Neural cell (in vitro differentiated cells): ENCODE data around the gene CAPN2. TPM values are rescaled to one million over a fixed set of nuclear protein-coding genes. Genes with fewer than 3 reads are reported as not detected.

Experiments used
- H2AFZ ChIP-seq: fragments of 200-600, 300-800 bp; sonication (generic), shearing (Covaris generic); 2 replicates; pipeline ENCODE4 v1.6.0; 2014; ENCODE audit warnings: low read depth, mild to moderate bottlenecking, antibody characterized with exemption, low read length, moderate library complexity
- H3F3A ChIP-seq: fragments of 200-600 bp; shearing (Covaris generic); 2 replicates; pipeline ENCODE4 v1.6.1; 2016; ENCODE audit warnings: mild to moderate bottlenecking, moderate library complexity, mixed read lengths, antibody characterized with exemption, low read length; ENCODE audit not compliant: insufficient read depth, poor library complexity, severe bottlenecking
- H3K27ac ChIP-seq: fragments of 200-600, 300-800 bp; sonication (generic), shearing (Covaris generic); 2 replicates; pipeline ENCODE4 v1.5.1; 2014; ENCODE audit warnings: mild to moderate bottlenecking, low read length, moderate library complexity
- H3K27me3 ChIP-seq: fragments of 300-800, 200-600 bp; sonication (generic), shearing (Covaris generic); 2 replicates; pipeline ENCODE4 v1.6.0; 2014; ENCODE audit warnings: mild to moderate bottlenecking, low read depth, low read length, moderate library complexity; ENCODE audit not compliant: insufficient read depth
- H3K36me3 ChIP-seq: fragments of 300-800, 200-600 bp; sonication (generic), shearing (Covaris generic); 2 replicates; pipeline ENCODE4 v1.5.1; 2014; ENCODE audit warnings: mild to moderate bottlenecking, antibody characterized with exemption, low read length, moderate library complexity; ENCODE audit not compliant: insufficient read depth
- H3K4me2 ChIP-seq: fragments of 300-800, 200-600 bp; sonication (generic), shearing (Covaris generic); 2 replicates; pipeline ENCODE4 v1.6.0; 2014; ENCODE audit warnings: mild to moderate bottlenecking, low read length
- H3K4me3 ChIP-seq: fragments of 300-800, 200-600 bp; sonication (generic), shearing (Covaris generic); 2 replicates; pipeline ENCODE4 v1.5.1; 2014; ENCODE audit warnings: mild to moderate bottlenecking, low read length, moderate library complexity
- H3K79me2 ChIP-seq: fragments of 200-600 bp; shearing (Covaris generic); replicated peaks from 2 replicates; pipeline ENCODE4 v1.6.0; 2014; ENCODE audit warnings: mild to moderate bottlenecking, low read length, moderate library complexity; ENCODE audit not compliant: insufficient read depth
- H3K9ac ChIP-seq: fragments of 300-800, 200-600 bp; sonication (generic), shearing (Covaris generic); 2 replicates; pipeline ENCODE4 v1.6.1; 2016; ENCODE audit warnings: mild to moderate bottlenecking, low read length, mixed read lengths
- H3K9me2 ChIP-seq: fragments of 200-600 bp; shearing (Covaris generic); 2 replicates; pipeline ENCODE4 v1.6.1; 2016; ENCODE audit warnings: mild to moderate bottlenecking, low read length, mixed read lengths; ENCODE audit not compliant: insufficient read depth
- H3K9me3 ChIP-seq: fragments of 200-600, 300-800 bp; sonication (generic), shearing (Covaris generic); 2 replicates; pipeline ENCODE4 v1.6.1; 2016; ENCODE audit warnings: mild to moderate bottlenecking, mixed run types, low read length, moderate library complexity, mixed read lengths
- H4K20me1 ChIP-seq: fragments of 200-600 bp; shearing (Covaris generic); 2 replicates; pipeline ENCODE4 v1.6.1; 2016; ENCODE audit warnings: mild to moderate bottlenecking, mixed run types; ENCODE audit not compliant: insufficient read depth
- CTCF ChIP-seq: fragments of 450-650 bp; IDR thresholded peaks from 2 replicates; pipeline ENCODE4 v1.5.1; 2014; ENCODE audit warnings: antibody characterized with exemption, mild to moderate bottlenecking, moderate library complexity; ENCODE audit not compliant: poor library complexity, severe bottlenecking
- EP300 ChIP-seq: fragments of 450-650 bp; conservative IDR thresholded peaks from 2 replicates; pipeline ENCODE4 v1.6.1; 2014; ENCODE audit warnings: antibody characterized with exemption, mild to moderate bottlenecking, moderate library complexity; ENCODE audit not compliant: poor library complexity, severe bottlenecking
- EZH2 ChIP-seq: fragments of 200-600, 300-800 bp; shearing (Covaris generic), sonication (generic); IDR thresholded peaks from 2 replicates; pipeline ENCODE4 v1.6.1; 2014; ENCODE audit warnings: antibody characterized with exemption, low read length, borderline replicate concordance, mild to moderate bottlenecking; ENCODE audit not compliant: insufficient read depth, poor library complexity, severe bottlenecking
- MXI1 ChIP-seq: fragments of 450-650 bp; conservative IDR thresholded peaks from 2 replicates; pipeline ENCODE4 v1.6.1; 2014; ENCODE audit warnings: antibody characterized with exemption, mild to moderate bottlenecking; ENCODE audit not compliant: poor library complexity, severe bottlenecking
- POLR2AphosphoS5 ChIP-seq: IDR thresholded peaks from 2 replicates; pipeline ENCODE4 v1.6.1; 2012
- RAD21 ChIP-seq: fragments of 450-650 bp; conservative IDR thresholded peaks from 2 replicates; pipeline ENCODE4 v1.6.1; 2014; ENCODE audit warnings: antibody characterized with exemption, mild to moderate bottlenecking, moderate library complexity
- REST ChIP-seq: IDR thresholded peaks from 2 replicates; pipeline ENCODE4 v1.6.1; 2012; ENCODE audit warnings: borderline replicate concordance
- SMC3 ChIP-seq: fragments of 450-650 bp; conservative IDR thresholded peaks from 2 replicates; pipeline ENCODE4 v1.6.1; 2014; ENCODE audit warnings: antibody characterized with exemption, mild to moderate bottlenecking, moderate library complexity; ENCODE audit not compliant: poor library complexity
- TAF1 ChIP-seq: IDR thresholded peaks from 2 replicates; pipeline ENCODE4 v1.6.1; 2012; ENCODE audit warnings: low read depth
- polyA plus RNA-seq: library from polyadenylated mRNA; depleted of rRNA; stranded (reverse); fragments of >200 nt; gene quantifications from 2 replicates; pipeline ENCODE4 v1.2.3, GENCODE V29; 2014

CAPN2 gene
- polyA plus RNA-seq, 1 donor from 2014 or later = 58.8 TPM

- Histone ChIP-seq H3K9ac (no peak overlapping the region), H3K9me2 (no peaks in the 10 kb centered on the region), H2AFZ (no peak overlapping the region), H3K4me2 (no peak overlapping the region), H3K79me2 (no peaks in the 10 kb centered on the region), H3K4me3 (peak overlapping the region; percentile 59), H3K9me3 (no peaks in the 10 kb centered on the region), H3K27me3 (peaks cover 7% of the 10 kb centered on the region), H3F3A (no peaks in the 10 kb centered on the region), H3K36me3 (no peaks in the 10 kb centered on the region), H3K27ac (no peak overlapping the region), H4K20me1 (no peaks in the 10 kb centered on the region)
- TF ChIP-seq REST (no peak), SMC3 (no peak), CTCF (no peak), POLR2AphosphoS5 (no peak), EZH2 (no peak), EP300 (no peak)
These were observed 36.0 kb downstream of the CAPN2 start for GRCh38 chr1:223748405-223748772.

- Histone ChIP-seq H3K36me3 (no peaks in the 10 kb centered on the region), H4K20me1 (no peaks in the 10 kb centered on the region), H3K9me2 (no peaks in the 10 kb centered on the region), H3K4me3 (peak overlapping the region; percentile 59), H3K79me2 (no peaks in the 10 kb centered on the region), H3K27ac (no peak overlapping the region), H3K27me3 (peaks cover 7% of the 10 kb centered on the region), H3F3A (no peaks in the 10 kb centered on the region), H2AFZ (no peak overlapping the region), H3K4me2 (peak overlapping the region; percentile 19), H3K9ac (no peak overlapping the region), H3K9me3 (no peaks in the 10 kb centered on the region)
- TF ChIP-seq TAF1 (no peak), POLR2AphosphoS5 (no peak), REST (no peak), SMC3 (peak; percentile 92), RAD21 (peak; percentile 70), CTCF (peak; percentile 87), MXI1 (no peak)
These were observed 36.7 kb downstream of the CAPN2 start for GRCh38 chr1:223748773-223749733.
